Right atrium auricular region (tissue), 2 donors: ENCODE data around the gene DPH6. TPM values are rescaled to one million over a fixed set of nuclear protein-coding genes. Genes with fewer than 3 reads are reported as not detected.

Experiments
- DNase-seq: peaks from one replicate; pipeline ENCODE4 v3.0.0-alpha.2; 2019; ENCODE audit warnings: low spot score
- H3K27ac ChIP-seq, 2 donors: fragments of 200-600 bp; sonication (generic); 1 replicate in 1 of 2; 2 replicates in 1 of 2; pipeline ENCODE4 v1.5.1; 2016 to 2019
- H3K27me3 ChIP-seq, 2 donors: fragments of 200-600 bp; sonication (generic); one replicate each; pipeline versions ENCODE4 v1.5.1 to v1.6.0; 2017 to 2019
- H3K36me3 ChIP-seq: fragments of 200-600 bp; sonication (generic); one replicate; pipeline ENCODE4 v1.5.1; 2016
- H3K4me1 ChIP-seq, 2 donors: fragments of 200-600 bp; sonication (generic); one replicate each; pipeline versions ENCODE4 v1.5.1 to v1.6.0; 2017 to 2019
- H3K4me3 ChIP-seq, 2 donors: fragments of 200-600 bp; sonication (generic); 1 replicate in 1 of 2; 2 replicates in 1 of 2; pipeline ENCODE4 v1.5.1; 2017 to 2019; ENCODE audit warnings: mild to moderate bottlenecking in 1 of 2, moderate library complexity in 1 of 2
- H3K9me3 ChIP-seq, 2 donors: fragments of 200-600 bp; sonication (generic); one replicate each; pipeline ENCODE4 v1.5.1; 2019
- CTCF ChIP-seq, 2 donors: fragments of 200-600 bp; sonication (generic); IDR thresholded peaks; one replicate each; pipeline ENCODE4 v1.5.1; 2019; ENCODE audit warnings: antibody characterized with exemption in 2 of 2
- total RNA-seq, 2 donors: library from RNA; depleted of rRNA; stranded (reverse); fragments of >200 nt; gene quantifications; one replicate each; pipeline ENCODE4 v1.1.0, GENCODE V29; 2016

Gene DPH6
- total RNA-seq, 2 donors from 2014 or later = 9.2 to 10.7 TPM

- no peak overlapping the region for H3K27ac ChIP-seq
- H3K4me1 ChIP-seq = no peaks in the 10 kb centered on the region
- TF ChIP-seq CTCF (IDR thresholded peaks at IDR 0.05) = no peak
- DNase-seq = no peak
- H3K4me3 ChIP-seq = no peak overlapping the region
- H3K27me3 ChIP-seq = no peaks in the 10 kb centered on the region
- H3K36me3 ChIP-seq = no peaks in the 10 kb centered on the region
- no peaks in the 10 kb centered on the region for H3K9me3 ChIP-seq
These were observed 39.6 kb downstream of the DPH6 start for GRCh38 chr15:35506272-35506870.

GRCh38 chr15:35505809-35506208 is 40.2 kb downstream of the DPH6 start:
- Histone ChIP-seq H3K27me3 (no peaks in the 10 kb centered on the region), H3K4me1 (no peaks in the 10 kb centered on the region), H3K4me3 (no peak overlapping the region), H3K36me3 (no peaks in the 10 kb centered on the region), H3K27ac (no peak overlapping the region), H3K9me3 (no peaks in the 10 kb centered on the region)
- TF ChIP-seq CTCF (IDR thresholded peaks at IDR 0.05) = no peak
- no peak for DNase-seq

GRCh38 chr15:35505141-35505540 is 40.8 kb downstream of the DPH6 start:
- Histone ChIP-seq H3K4me3 (no peak overlapping the region), H3K9me3 (no peaks in the 10 kb centered on the region), H3K36me3 (no peaks in the 10 kb centered on the region), H3K27ac (no peak overlapping the region), H3K4me1 (no peaks in the 10 kb centered on the region), H3K27me3 (no peaks in the 10 kb centered on the region)
- no peak for DNase-seq
- TF ChIP-seq CTCF (IDR thresholded peaks at IDR 0.05) = no peak

- Histone ChIP-seq H3K4me3 (no peak overlapping the region), H3K27ac (no peak overlapping the region), H3K9me3 (no peaks in the 10 kb centered on the region), H3K36me3 (no peaks in the 10 kb centered on the region), H3K4me1 (no peaks in the 10 kb centered on the region), H3K27me3 (no peaks in the 10 kb centered on the region)
- TF ChIP-seq CTCF (IDR thresholded peaks at IDR 0.05) = no peak
- DNase-seq = no peak
These were observed 46.2 kb downstream of the DPH6 start for GRCh38 chr15:35499723-35500122.

GRCh38 chr15:35496585-35496984 is 49.4 kb downstream of the DPH6 start:
- DNase-seq = no peak
- Histone ChIP-seq H3K4me1 (no peaks in the 10 kb centered on the region), H3K9me3 (no peaks in the 10 kb centered on the region), H3K27ac (no peak overlapping the region), H3K36me3 (no peaks in the 10 kb centered on the region), H3K4me3 (no peak overlapping the region), H3K27me3 (no peaks in the 10 kb centered on the region)
- no peak for TF ChIP-seq CTCF (IDR thresholded peaks at IDR 0.05)

- Histone ChIP-seq H3K36me3 (no peaks in the 10 kb centered on the region), H3K4me1 (no peaks in the 10 kb centered on the region), H3K9me3 (no peaks in the 10 kb centered on the region), H3K27ac (no peak overlapping the region), H3K27me3 (no peaks in the 10 kb centered on the region), H3K4me3 (no peak overlapping the region)
- DNase-seq = no peak
- no peak for TF ChIP-seq CTCF (IDR thresholded peaks at IDR 0.05)
These were observed 50.9 kb downstream of the DPH6 start for GRCh38 chr15:35495080-35495479.
